Upper lobe of left lung (tissue), 6 donors: ENCODE data around the gene ASB9. TPM values are rescaled to one million over a fixed set of nuclear protein-coding genes. Genes with fewer than 3 reads are reported as not detected.
A peak's percentile ranks its signal among the peaks of the same experiment; 100 is the strongest.
"Not testable (repeated sequence)": the region's sequence is repeated elsewhere in the genome, so short reads cannot be mapped to it uniquely, and the experiment has no call there.

Source experiments
- ATAC-seq, 2 donors: fragments of 200-7000 bp; cut with Tn5 transposase; one replicate each; pipeline ENCODE4 v1.9.1; 2022; ENCODE audit warnings: mild to moderate bottlenecking in 2 of 2, moderate library complexity in 2 of 2; ENCODE audit not compliant: low FRiP score in 2 of 2
- DNase-seq, 2 donors: peaks; one replicate each; pipeline ENCODE4 v3.0.0-alpha.2; 2019 to 2020
- H3K27ac ChIP-seq, 4 donors: fragments of 200-600 bp; sonication (generic); one replicate each; pipeline ENCODE4 v1.5.1; 2016 to 2019
- H3K27me3 ChIP-seq, 4 donors: fragments of 200-600 bp; sonication (generic); one replicate each; pipeline ENCODE4 v1.5.1; 2017 to 2019
- H3K36me3 ChIP-seq, 4 donors: fragments of 200-600 bp; sonication (generic); one replicate each; pipeline ENCODE4 v1.5.1; 2016 to 2019
- H3K4me1 ChIP-seq, 4 donors: fragments of 200-600 bp; sonication (generic); one replicate each; pipeline ENCODE4 v1.5.1; 2018 to 2019
- H3K4me3 ChIP-seq, 4 donors: fragments of 200-600 bp; sonication (generic); one replicate each; pipeline ENCODE4 v1.5.1; 2017 to 2019; ENCODE audit warnings: mild to moderate bottlenecking in 2 of 4, moderate library complexity in 1 of 4
- H3K9me3 ChIP-seq, 4 donors: fragments of 200-600 bp; sonication (generic); one replicate each; pipeline ENCODE4 v1.5.1; 2018 to 2019
- EP300 ChIP-seq, 4 donors: sonication (generic); formaldehyde crosslinking; IDR thresholded peaks; one replicate each; pipeline ENCODE4 v1.5.1; 2017; ENCODE audit warnings: antibody characterized with exemption in 4 of 4, control low read depth in 2 of 4
- POLR2A ChIP-seq, 4 donors: fragments of 450-650 bp; IDR thresholded peaks; one replicate each; pipeline ENCODE4 v1.5.1; 2016 to 2017; ENCODE audit warnings: antibody characterized with exemption in 4 of 4, mild to moderate bottlenecking in 2 of 4
- POLR2AphosphoS5 ChIP-seq, 2 donors: sonication (generic); formaldehyde crosslinking; IDR thresholded peaks; one replicate each; pipeline ENCODE4 v1.5.1; 2017; ENCODE audit warnings: antibody characterized with exemption in 2 of 2
- WGBS, 2 donors: methylation state at CpG; one replicate each; pipeline ENCODE4 v1.1.5; 2017 to 2018; 5-methylcytosine and 5-hydroxymethylcytosine counted together
- total RNA-seq, 6 donors: library from RNA; depleted of rRNA in 4 of 6; stranded (reverse); fragments of >200 nt in 4 of 6; gene quantifications; one replicate each; pipeline versions ENCODE4 v1.1.0 to v1.2.1, GENCODE V29; 2016 to 2021
- TF ChIP-seq, protein P1 (sequence below), 6 experiments: fragments of 450-650 bp in 4 of 6; fragments of 200-600 bp in 2 of 6; sonication (generic) in 2 of 6; IDR thresholded peaks; one replicate each; pipeline ENCODE4 v1.5.1; 2016 to 2019; ENCODE audit warnings: antibody characterized with exemption in 6 of 6
- donor health status: DM: no; HTN: no; CAD: no; lungs with moderate emphysema.
- donor health status: DM: no; HTN: yes; CAD: no; lungs with severe emphysema.

ASB9 gene
- total RNA-seq, 6 donors from 2014 or later = 3.0 to 6.2 (median 3.6) TPM

DNA sequence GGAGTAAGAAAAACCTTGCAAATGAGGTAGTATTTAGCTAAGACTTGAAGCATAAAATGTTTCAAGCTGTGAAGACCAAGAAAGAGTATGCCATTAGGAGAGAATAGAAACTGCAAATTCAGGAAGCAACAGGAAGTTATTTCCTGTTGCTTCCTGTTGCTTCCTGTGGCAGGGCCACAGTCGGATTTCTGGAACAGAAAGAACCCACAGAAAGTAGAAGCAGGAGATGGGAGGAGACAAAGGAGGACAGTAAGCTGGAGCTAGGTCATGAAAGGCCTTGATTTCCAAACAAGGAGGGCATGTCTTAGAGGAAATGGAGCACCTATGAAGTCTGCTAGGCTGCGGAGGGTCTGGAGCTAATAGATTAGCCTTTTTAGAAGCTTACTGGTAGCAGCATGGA lies 28.3 kb upstream of the ASB9 start:
- ATAC-seq = peak in 1 of 2 donors; percentile 64

DNA sequence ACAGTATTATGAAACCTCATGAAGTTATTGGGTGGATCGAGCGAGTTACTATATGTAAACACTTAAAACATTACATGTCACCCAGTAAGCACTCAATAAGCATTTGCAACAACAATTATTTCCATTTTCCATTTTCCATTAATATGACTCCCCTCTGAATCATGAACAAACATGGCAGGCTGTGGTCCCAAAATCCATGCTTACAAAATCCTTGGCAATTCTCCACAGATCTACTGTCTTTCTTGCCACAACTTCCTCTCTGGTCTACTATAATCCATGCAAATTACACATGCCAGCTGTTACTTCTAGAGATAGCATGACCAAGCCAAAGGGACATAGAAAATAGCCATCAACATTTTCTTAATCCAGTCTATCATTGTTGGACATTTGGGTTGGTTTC lies 23.6 kb upstream of the ASB9 start:
- Histone ChIP-seq H3K4me1 (peaks cover 0 to 4% (median 2%) of the 10 kb centered on the region in 4 donors), H3K9me3 (no peaks in the 10 kb centered on the region), H3K4me3 (no peak overlapping the region), H3K27me3 (no peaks in the 10 kb centered on the region), H3K36me3 (no peaks in the 10 kb centered on the region), H3K27ac (no peak overlapping the region)
- no peak for DNase-seq
- TF ChIP-seq EP300 (IDR thresholded peaks at IDR 0.05) = no peak
- TF ChIP-seq, protein P1, sequence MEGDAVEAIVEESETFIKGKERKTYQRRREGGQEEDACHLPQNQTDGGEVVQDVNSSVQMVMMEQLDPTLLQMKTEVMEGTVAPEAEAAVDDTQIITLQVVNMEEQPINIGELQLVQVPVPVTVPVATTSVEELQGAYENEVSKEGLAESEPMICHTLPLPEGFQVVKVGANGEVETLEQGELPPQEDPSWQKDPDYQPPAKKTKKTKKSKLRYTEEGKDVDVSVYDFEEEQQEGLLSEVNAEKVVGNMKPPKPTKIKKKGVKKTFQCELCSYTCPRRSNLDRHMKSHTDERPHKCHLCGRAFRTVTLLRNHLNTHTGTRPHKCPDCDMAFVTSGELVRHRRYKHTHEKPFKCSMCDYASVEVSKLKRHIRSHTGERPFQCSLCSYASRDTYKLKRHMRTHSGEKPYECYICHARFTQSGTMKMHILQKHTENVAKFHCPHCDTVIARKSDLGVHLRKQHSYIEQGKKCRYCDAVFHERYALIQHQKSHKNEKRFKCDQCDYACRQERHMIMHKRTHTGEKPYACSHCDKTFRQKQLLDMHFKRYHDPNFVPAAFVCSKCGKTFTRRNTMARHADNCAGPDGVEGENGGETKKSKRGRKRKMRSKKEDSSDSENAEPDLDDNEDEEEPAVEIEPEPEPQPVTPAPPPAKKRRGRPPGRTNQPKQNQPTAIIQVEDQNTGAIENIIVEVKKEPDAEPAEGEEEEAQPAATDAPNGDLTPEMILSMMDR (IDR thresholded peaks at IDR 0.05) = no peak
- TF ChIP-seq POLR2AphosphoS5 (IDR thresholded peaks at IDR 0.05) = no peak
- no peak for TF ChIP-seq POLR2A (IDR thresholded peaks at IDR 0.05)
- WGBS, 2 donors = 82 to 97% methylated on average over 2 of the region's 2 CpGs
- no peak for ATAC-seq

More for the DNA sequence above, 28.3 kb upstream of the ASB9 start:
- no peaks in the 10 kb centered on the region for H3K36me3 ChIP-seq
- peak overlapping the region; percentile 5 to 67 (median 54) for H3K27ac ChIP-seq
- H3K27me3 ChIP-seq = no peaks in the 10 kb centered on the region
- no peaks in the 10 kb centered on the region for H3K9me3 ChIP-seq
- H3K4me1 ChIP-seq = peaks cover 0 to 11% (median 5%) of the 10 kb centered on the region in 4 donors
- no peak overlapping the region for H3K4me3 ChIP-seq
- WGBS, 2 donors = 27 to 55% methylated on average over 2 of the region's 2 CpGs
- TF ChIP-seq POLR2A (IDR thresholded peaks at IDR 0.05) (no peak), EP300 (IDR thresholded peaks at IDR 0.05) (peak in 1 of 4 donors; percentile 85)
- DNase-seq = no peak

DNA sequence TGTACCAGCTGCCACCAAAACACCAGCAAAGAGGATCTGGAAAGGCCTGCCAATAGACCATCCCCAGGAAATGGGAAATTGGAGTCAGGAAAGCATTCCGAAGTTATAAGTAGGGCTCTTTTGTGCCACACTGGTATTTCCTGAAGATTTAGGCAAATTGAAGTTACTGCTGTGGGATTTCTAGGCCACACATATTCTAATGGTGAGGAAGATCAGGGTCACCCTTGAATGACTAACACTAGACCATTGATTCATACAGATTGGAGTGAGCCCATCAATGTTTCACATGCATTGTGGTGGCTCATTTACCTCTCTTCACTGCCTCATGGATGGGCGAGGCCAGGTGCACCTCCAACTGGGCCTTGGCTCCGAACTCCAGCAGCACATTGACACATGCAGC lies 23.0 kb upstream of the ASB9 start:
- no peak for ATAC-seq
- 79% methylated on average over 3 of the region's 3 CpGs; no CpG with 5 or more reads in 1 of the 2 donors for WGBS, 2 donors
- no peak overlapping the region for H3K4me3 ChIP-seq
- H3K4me1 ChIP-seq = peaks cover 0 to under 1% (median under 1%) of the 10 kb centered on the region in 4 donors
- DNase-seq = no peak
- TF ChIP-seq, protein P1 (IDR thresholded peaks at IDR 0.05) = no peak
- TF ChIP-seq POLR2A (IDR thresholded peaks at IDR 0.05) (no peak), EP300 (IDR thresholded peaks at IDR 0.05) (no peak), POLR2AphosphoS5 (IDR thresholded peaks at IDR 0.05) (no peak)
- H3K27me3 ChIP-seq = no peaks in the 10 kb centered on the region
- H3K9me3 ChIP-seq = no peaks in the 10 kb centered on the region
- H3K36me3 ChIP-seq = no peaks in the 10 kb centered on the region
- no peak overlapping the region for H3K27ac ChIP-seq

DNA sequence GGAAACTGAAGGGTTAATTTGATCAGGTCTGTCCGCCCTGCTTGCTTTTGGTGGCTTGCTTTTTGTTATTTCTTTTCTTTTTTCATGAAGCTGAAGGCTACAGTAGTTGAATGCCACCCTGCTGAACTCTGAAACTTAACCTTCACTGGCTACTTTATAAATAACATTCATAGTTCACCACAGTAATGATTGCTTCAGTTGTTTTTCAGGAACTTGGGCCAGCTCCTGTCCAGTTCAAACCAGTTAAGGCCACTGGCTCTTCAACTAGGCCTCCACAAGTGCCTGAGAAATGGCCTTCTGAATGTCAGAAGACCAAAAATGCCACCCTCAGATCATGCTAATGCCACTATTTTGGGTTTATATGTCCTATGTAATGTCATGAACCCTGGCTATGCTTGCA lies 7.7 kb upstream of the ASB9 start:
- H3K36me3 ChIP-seq = no peaks in the 10 kb centered on the region
- no peak overlapping the region for H3K4me3 ChIP-seq
- ATAC-seq (no peak), DNase-seq (no peak)
- TF ChIP-seq POLR2A (IDR thresholded peaks at IDR 0.05) = no peak
- TF ChIP-seq POLR2AphosphoS5 (IDR thresholded peaks at IDR 0.05) = no peak
- TF ChIP-seq EP300 (IDR thresholded peaks at IDR 0.05) = no peak
- TF ChIP-seq, protein P1 (IDR thresholded peaks at IDR 0.05) = no peak
- no peaks in the 10 kb centered on the region for H3K27me3 ChIP-seq
- no peak overlapping the region for H3K27ac ChIP-seq
- no peaks in the 10 kb centered on the region for H3K9me3 ChIP-seq
- WGBS, 2 donors = 55 to 73% methylated on average over 1 of the region's 1 CpG
- H3K4me1 ChIP-seq = no peaks in the 10 kb centered on the region

DNA sequence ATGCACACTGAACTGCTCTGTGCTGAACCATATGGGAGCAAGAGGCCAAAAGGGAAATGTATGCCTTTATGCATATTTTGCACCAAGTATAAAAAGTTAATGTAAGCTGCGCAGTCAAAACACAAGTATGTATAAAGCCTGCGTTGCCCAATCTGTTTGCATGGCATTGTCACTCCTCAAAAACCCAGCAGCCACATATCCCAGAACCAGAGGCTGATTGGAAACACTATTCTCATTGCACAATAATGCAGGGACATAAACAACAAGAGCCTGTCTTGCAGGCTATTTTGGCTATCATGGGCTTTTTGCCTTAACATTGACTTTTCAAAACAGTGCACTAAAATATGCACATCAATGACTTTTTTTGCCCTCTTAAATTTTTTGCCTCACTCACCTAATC lies 5.1 kb upstream of the ASB9 start:
- Histone ChIP-seq H3K36me3 (no peaks in the 10 kb centered on the region), H3K9me3 (no peaks in the 10 kb centered on the region), H3K27ac (no peak overlapping the region), H3K4me1 (peaks cover 0 to 5% (median 0%) of the 10 kb centered on the region in 4 donors), H3K27me3 (no peaks in the 10 kb centered on the region), H3K4me3 (no peak overlapping the region)
- TF ChIP-seq POLR2AphosphoS5 (IDR thresholded peaks at IDR 0.05) (no peak), POLR2A (IDR thresholded peaks at IDR 0.05) (no peak), EP300 (IDR thresholded peaks at IDR 0.05) (no peak)
- TF ChIP-seq, protein P1 (IDR thresholded peaks at IDR 0.05) = no peak
- DNase-seq (no peak), ATAC-seq (no peak)
- 63 to 79% methylated on average over 2 of the region's 2 CpGs for WGBS, 2 donors

DNA sequence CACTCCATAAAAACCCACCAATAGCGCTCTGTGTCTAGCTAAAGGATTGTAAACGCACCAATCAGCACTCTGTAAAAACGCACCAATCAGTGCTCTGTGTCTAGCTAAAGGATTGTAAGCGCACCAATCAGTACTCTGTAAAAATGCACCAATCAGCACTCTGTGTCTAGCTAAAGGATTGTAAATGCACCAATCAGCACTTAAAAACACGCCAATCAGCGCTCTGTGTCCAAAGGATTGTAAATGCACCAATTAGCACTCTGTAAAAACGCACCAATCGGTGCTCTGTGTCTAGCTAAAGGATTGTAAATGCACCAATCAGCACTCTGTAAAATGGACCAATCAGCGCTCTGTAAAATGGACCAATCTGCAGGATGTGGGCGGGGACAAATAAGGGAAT lies 3.4 kb upstream of the ASB9 start:
- 84 to 85% methylated on average over 5 to 10 of the region's 10 CpGs for WGBS, 2 donors
- H3K9me3 ChIP-seq, H3K27ac ChIP-seq, H3K4me1 ChIP-seq, ATAC-seq, H3K27me3 ChIP-seq, H3K36me3 ChIP-seq, H3K4me3 ChIP-seq, DNase-seq: not testable (repeated sequence)
